Hippocampal formation (tissue), 2 donors: ENCODE results near the gene HSPA12B.

Experiments used
- DNase-seq, 2 donors: peaks; one replicate each; lab custom pipeline; 2025; lab: John Stamatoyannopoulos, UW

HSPA12B gene

DNA sequence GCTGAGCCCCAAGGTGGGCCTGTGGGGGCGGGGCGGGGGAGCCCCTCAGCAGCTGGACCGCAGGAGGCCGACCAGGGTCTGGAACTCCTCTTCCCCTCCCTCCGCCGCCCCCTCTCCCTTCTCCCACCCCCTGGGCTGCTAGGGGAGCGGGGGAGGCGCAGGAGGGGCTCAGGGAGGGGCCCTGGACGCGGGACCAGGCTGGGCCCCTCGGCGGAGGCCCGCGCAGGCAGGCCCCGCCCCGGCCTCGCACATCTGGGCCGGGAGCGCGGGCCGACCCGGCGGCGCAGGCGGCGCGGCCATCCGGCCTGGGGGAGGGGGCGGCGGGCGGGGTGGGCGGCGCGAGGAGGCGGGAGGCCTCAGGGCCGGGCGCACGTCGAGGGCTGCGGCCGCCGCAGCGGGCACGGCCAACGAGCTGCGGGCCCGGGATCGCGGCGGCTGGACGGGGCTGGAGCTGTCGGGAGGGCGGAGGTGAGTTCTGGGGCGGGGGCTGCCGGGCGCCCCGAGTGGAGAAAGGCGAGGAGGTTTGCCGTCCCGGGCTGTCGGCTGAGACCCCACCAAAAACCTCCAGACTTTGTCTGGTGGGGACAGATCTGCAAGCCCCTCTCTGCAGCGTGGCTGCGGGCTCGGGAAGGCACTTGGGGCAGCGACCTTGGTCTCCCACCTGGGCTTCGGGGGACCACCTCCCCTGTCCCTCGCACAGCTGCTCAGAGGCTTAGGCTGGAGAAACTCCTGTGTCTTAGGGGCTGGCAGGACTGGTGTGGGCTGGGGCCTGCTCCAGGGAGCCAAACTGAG lies at the start of gene HSPA12B:
TSS of gene HSPA12B (plus strand) at position 359 of the 792 bp plus-strand sequence. CDS start 5,990 bp downstream, outside the sequence.
- DNase-seq, result no peak

DNA sequence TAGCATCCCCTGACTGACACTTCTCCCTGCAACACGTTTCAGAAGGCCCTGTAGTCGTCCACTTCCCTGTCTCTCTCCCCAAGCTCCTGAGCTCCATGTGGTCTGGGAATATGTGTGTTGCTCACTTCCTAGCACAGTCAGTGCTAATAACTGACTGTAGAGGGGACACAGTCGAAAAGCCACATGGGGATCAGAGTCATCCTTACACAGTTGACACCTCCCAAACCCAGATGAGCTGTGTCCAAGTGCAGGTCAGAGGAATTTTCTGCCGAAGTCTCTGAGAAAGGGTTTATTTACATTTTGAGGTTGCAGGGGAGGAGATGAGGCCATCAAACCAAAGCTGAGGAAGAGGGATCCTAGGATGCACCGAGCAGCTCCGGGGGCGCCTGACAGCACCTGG lies 47.1 kb upstream of the HSPA12B start:
- DNase-seq, result no peak

- DNase-seq, result no peak
These were observed 46.1 kb upstream of the HSPA12B start for GRCh38 chr20:3686421-3686820.

DNA sequence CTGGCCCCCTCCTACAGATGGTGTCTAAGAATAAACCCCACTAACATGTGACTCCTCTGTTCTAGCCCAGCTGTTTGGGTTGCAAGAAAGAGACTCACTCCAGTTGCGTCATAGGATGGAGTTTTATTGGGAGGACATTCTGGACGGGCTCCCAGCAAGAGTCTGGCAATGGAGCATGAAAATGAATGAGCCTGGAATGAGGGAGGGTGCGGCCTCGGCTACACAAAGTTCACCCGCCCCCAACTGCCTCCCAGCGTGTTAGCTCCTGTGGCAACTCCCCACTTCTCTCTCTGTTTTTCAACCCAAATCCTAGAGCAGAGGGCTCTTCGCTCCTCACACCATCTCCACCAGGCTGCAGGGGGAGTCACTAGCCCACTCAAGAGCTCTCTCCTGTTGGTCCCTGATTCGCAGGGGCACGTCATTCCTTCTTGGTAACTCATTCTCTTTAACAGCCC lies 45.6 kb upstream of the HSPA12B start:
- peak; percentile 39 to 60 for DNase-seq

DNA sequence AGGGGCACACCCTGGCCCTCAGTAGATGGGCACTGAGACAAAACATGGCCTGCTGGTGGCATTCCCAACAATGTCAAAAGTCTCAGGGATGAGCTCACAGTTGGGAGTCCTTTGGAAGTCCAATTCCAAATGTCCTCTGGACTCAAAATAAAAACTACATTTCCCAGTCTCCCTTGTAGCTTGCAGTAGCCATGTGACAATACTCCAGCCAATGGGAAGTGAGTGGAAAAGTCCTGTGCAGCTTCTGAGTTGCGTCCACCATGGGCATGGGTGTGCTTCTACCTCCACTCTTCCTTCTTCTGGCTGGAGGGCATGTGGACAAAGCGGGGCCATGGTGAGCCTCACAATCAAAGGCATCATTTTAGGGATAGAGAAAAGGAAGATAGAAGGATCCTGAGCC lies 44.8 kb upstream of the HSPA12B start:
- peak in 1 of 2 donors; percentile 7 for DNase-seq

DNA sequence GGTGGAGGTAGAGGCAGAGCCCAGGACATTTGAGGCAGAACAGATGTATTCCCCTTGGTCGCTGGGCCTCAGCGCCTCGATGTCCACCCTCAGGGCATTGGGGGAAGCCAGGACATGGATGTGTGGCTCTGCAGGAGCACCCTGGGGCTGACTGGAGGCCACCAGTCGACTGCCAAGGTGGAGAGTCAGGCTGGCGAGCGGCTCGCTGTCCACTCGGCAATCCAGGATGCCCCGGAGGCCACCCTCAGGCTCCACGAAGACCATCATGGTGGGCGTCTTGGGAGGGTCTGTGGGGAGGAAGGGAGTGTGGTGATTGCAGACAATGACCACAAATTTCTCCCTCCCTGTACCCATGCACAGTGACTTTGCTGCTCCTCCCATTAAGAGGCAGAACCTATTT lies 42.5 kb upstream of the HSPA12B start:
- no peak for DNase-seq

- no peak for DNase-seq
These were observed 42.1 kb upstream of the HSPA12B start for GRCh38 chr20:3690413-3690812.

DNA sequence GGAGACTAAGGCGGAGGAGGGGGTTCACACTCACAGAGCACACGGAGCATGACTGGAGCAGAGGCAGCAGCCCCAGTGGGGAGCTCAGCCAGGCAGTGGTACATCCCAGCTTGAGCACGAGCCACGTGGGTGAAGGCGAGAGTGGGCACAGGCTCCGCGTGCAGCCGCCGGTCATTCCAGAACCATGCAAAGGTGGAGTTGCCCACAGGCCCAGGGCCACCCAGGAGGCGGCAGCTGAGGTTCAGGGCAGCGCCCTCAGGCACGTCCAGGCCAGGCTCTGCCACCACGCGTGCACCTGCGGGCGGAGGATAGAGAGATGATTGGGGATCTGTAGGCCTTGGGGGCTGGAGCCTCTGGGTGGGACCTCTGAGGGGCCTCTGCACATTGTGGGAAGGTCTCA lies 41.2 kb upstream of the HSPA12B start:
- DNase-seq, result no peak

- no peak for DNase-seq
These were observed 40.6 kb upstream of the HSPA12B start for GRCh38 chr20:3691897-3692296.

- no peak for DNase-seq
These were observed 39.7 kb upstream of the HSPA12B start for GRCh38 chr20:3692706-3693294.

DNA sequence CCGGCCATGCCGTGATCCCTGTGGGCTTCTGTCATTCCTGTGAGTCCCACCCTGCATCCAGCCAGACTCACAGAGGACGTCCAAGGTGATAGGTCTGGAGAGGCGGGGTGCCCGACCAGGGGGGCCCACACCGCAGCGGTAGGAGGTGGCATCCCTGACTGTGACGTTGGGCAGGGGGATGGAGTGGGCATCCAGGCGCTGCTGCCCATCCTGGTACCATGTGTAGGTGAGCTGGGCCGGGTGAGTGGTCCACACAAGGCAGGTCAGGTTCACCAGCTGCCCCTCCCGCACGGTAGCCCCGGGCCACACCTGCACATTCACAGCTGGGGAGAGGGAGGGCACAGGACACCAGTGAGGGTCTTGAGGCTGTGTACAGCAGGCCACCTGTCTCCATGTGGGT lies 39.1 kb upstream of the HSPA12B start:
- no peak for DNase-seq

DNA sequence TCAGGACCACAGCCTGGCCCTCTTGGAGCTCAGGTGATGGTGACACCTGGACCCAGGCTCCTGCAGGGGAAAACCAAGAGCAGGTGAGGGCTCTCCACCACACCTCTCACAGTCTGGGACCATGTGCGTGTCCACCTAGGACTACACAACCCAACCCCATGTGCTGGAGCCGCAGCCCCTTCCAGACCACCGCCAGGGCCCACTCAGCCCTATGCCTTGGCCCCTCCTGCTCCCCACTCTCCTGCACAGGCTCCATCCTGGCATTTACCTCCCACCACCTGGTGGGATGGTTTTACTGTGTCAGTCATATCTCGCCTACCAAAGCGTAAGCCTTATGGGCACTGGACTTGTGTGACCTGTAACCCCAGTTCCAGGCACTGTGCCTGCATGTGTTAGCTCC lies 37.6 kb upstream of the HSPA12B start:
- DNase-seq, result no peak

- no peak for DNase-seq
These were observed 36.3 kb upstream of the HSPA12B start for GRCh38 chr20:3696200-3696599.

- DNase-seq, result no peak
These were observed 35.5 kb upstream of the HSPA12B start for GRCh38 chr20:3696745-3697587.

DNA sequence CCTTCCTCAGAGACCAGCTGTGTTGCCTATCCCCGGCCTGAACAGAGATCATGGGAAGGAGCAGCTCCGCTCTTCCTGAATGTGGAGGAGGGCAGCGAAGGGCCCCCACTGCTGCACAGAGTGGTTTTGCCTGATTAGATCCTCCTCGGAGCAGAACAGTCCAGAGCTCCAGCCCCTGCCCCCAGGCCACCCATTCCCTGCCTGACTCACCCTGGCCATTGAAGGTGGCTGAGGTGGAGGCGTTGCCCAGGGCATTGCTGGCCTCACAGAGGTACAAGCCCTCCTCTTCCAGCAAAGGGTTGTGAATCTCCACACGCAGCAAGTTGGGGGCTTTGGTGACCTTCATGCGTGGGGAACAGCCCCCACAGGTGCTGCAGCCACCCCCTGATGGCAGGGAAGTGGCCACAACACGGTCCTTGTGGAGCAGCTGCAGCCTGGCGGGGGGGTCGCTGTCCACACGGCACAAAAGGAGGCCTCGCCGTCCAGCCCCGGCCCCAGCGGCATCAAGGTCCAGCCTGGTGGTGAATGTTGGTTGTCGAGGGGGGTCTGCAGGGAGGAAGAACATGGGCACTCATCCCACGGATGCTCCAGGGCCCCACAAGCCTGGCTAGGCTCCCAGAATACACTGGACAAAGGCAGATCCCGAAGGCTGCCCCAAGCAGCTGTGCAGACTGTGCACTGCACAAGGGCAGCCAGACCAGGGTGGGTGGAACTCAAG lies 34.7 kb upstream of the HSPA12B start:
- no peak for DNase-seq

- DNase-seq, result no peak
These were observed 33.9 kb upstream of the HSPA12B start for GRCh38 chr20:3698591-3699001.

DNA sequence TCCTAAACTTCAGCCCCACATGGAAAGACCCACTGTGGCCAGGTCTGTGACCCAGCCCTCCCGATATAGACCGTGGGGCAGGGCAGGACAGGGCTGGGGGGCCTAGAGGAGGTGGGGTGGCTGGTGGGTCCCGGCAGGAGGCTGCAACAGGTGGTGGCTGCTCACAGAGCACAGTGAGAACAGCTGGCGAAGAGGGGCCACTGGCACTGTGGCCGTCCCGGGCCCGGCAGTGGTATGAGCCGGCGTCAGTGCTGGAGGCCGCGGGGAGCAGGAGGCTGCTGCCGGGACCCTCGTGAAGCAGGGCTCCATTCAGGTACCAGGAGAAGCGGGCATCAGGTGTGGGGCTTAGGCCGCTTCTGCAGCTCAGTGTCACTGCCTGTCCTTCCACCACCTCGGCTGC lies 33.4 kb upstream of the HSPA12B start:
- DNase-seq, result no peak

- DNase-seq, result no peak
These were observed 31.2 kb upstream of the HSPA12B start for GRCh38 chr20:3701061-3701998.

GRCh38 chr20:3702611-3703391 lies 29.7 kb upstream of the HSPA12B start:
- DNase-seq, result no peak

DNA sequence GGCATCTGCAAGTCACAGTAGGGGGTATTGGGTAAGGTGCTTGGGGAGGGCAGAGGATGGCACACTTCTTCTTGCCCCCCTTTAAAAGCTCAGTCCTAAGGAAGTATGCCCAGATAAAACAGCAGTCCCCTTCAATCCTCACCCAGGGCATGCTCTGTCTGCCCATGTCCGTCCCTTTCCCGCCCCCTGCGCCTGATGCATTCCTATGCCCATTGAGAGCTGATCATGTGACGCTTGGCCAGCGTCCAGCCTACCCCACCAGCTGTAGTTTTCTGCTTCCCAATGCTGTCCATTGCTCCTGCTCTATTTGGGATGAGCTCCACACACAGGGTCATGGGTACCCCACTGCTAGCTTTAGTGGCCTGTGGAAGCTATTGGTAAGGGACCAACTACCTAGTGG lies 28.4 kb upstream of the HSPA12B start:
- no peak for DNase-seq
